NCI-H526 treated with DMSO at 0.1 percent for 48 hours (cell line): ENCODE results near the gene LIN7C.
"Not testable (repeated sequence)": the region's sequence is repeated elsewhere in the genome, so short reads cannot be mapped to it uniquely, and the experiment has no call there.

Source experiments
- DNase-seq: peaks from one replicate; lab custom pipeline; 2025; lab: John Stamatoyannopoulos, UW

The LIN7C gene, protein sequence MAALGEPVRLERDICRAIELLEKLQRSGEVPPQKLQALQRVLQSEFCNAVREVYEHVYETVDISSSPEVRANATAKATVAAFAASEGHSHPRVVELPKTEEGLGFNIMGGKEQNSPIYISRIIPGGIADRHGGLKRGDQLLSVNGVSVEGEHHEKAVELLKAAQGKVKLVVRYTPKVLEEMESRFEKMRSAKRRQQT

DNA sequence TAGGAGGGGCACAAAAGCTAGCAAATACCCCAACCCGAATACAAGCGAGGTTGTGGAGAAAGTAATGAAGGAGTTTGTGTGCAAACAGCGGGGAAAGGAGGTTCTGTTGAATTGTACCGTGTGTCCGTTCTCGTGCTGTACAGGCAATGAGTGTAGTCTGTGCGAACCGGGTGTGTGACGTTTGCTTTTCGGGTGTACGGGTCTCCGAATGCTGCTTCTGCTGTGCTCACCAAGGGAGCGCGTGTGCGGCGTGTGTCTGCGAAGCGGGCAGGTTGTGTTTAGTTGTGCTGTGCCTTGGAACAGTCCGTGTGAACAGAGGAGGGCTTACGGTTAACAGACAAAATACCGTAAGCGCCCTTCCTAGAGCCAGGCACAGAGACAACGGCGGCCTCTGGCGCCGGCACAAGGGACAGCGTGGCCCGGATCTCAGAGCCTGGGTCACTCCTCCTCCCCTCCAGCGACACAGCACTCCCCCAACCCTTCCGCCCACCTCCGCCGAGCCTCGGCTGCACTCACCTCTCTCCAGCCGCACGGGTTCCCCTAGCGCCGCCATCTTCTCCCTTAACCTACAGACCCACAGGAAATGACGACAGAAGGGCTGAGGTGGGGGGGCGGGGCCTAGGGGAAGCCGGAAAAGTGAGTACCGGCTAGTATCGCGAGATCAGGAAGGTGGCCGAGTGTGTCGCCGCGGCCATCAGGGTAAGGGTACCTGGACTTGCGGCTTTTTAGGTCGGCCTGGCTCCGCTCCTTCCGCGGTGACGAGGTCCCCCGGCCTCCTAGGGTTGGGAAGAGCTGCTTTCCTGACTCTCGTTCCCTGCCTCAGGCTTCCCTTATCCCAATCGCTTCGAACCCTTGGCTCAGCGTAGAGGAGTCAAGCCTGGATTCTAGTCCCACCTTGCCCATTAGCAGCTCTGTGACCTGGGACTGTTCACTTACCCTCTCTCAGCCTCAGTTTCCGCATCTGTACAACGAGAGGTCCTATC, at the start of gene LIN7C:
LIN7C (minus strand) TSS at position 570 of the 983 bp plus-strand sequence; CDS start at position 553, 17 bp downstream.
- peak; percentile 95 for DNase-seq

DNA sequence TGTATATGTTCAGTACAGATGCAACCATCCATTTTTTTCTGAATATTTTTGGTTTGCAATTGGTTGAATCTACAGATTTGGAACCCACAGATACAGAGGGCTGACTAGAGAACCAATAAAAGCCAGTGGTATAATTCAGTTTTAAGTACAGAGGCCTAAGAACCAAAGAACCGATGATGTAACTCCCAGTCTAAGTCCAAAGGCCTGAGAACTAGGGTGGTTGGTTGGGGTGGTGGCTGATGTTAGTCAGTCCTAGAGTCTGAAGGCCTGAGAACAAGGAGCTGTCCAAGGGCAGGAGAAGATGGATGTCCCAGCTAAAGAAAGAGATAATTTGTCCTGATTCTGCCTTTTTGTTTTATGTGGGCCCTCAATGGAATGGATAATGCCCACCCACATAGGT, 48.7 kb upstream of the LIN7C start:
- no peak for DNase-seq

DNA sequence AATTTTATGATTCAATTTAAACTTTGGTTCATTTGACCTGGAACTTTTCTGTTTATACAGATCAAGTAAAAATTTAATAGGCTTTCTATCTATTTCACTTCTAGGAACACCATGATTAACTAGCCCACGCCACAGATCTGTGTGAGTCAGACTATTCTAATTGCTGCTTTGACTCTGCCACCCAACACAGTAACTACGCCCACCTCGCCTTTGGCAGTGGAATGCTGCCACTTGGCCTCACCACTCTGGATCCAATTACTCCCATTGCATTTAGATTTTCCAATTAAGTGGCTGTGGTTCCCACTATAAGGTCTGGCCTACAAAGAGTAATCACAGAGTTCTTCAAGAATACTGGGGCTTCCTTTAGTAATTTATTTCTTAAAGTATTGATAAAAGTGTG, 46.6 kb upstream of the LIN7C start:
- DNase-seq: no peak

DNA sequence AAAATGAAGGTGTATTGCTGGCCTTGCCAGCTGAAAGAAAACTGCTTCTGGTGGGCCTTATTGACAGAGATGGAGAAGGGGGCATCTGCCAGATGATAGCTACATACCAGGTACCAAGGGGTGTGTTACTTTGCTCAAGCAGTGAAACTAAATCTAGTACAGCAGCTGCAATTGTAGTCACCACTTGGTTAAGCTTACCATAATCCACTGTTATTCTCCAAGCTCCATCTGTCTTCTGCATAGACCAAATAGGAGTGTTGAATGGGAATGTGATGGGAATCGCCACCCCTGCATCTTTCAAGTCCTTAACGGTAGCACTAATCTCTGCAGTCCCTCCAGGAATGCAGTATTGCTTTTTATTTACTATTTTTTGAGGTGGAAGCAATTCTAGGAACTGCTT, 45.8 kb upstream of the LIN7C start:
- DNase-seq: no peak

DNA sequence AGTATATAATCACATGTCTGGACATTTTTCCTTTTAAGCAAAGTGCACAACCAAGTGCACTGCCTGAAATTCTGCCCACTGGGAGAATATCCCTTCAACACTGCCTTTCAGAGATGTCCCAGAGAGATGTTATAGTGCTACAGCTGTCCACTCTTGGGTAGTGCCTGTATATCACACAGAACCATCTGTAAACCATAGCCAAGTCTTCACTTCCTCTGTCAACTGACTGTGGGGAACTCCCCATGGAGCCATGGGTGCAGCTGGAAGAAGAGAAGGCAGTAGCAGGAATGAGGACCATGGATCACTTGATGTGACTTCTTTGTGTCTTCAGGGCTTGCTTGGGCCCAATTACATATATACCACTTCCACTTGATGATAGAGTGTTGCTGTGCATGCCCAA, 44.6 kb upstream of the LIN7C start:
- DNase-seq: no peak

DNA sequence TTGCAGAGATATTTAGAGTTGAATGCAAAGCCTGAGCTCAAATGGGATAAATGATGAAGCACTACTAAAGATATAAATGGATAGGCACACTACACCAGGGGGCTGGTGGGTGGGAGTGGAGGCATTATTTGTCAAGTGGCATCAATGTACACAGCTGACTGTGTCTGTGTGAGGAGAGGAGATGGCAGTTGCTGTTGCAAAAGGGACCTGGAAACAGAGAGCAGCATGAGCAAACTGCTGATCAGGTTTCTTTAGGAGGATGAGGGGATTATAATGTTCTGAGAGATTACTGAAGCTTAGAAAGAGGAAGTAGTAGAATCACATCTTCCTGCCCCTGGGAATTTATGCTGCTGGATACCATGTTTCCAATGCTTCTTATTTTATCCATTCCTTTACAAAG, 39.4 kb upstream of the LIN7C start:
- no peak for DNase-seq

DNA sequence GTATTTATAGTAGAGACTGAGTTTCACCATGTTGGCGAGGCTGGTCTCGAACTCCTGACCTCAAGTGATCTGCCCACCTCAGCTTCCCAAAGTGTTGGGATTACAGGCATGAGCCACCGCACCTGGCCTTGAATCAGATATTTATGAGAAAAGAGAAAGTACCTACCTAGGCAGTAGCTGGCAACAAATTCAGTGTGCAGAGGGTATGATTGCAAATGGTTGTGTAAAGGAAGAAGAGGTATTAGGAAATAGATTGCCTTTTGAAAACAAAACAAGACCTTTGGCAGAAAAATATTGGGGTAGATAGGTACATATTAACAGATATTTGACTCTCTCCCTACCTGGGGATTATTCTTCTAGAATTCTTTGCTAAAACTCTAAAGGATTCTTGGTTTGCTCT, 38.5 kb upstream of the LIN7C start:
- DNase-seq: no peak

DNA sequence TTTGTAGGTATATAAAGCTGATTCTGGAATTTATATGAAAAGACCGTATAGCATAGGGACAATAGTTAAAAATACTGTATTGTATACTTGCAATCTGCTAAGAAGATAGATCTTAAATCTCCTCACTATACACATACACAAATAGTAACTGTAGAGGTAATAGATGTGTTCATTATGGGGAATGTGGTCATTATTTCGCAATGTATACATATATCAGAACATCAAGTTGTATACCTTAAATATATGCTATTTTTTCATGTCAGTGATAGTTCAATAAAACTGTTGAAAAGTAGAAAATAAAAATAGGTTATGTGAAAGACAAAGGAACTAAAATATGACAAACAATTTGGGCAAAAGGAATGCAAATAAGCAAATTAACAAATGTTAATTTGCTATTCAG, 35.2 kb upstream of the LIN7C start:
- DNase-seq: no peak

DNA sequence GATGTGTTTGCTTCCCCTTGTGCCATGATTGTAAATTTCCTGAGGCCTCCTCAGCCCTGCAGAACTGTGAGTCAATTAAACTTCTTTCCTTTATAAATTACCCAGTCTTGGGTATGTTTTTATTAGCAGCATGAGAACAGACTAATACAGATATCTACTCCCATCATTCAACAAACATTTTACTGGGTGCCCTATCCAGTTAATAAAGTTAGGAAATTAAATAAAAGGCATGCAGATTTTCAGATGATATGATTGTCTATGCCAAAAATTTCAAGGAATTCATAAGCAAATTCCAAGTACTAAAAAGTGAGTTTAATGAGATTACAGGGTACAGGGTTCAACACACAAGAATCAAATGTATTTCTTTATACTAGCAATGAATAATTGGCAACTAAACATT, 33.5 kb upstream of the LIN7C start:
- no peak for DNase-seq

DNA sequence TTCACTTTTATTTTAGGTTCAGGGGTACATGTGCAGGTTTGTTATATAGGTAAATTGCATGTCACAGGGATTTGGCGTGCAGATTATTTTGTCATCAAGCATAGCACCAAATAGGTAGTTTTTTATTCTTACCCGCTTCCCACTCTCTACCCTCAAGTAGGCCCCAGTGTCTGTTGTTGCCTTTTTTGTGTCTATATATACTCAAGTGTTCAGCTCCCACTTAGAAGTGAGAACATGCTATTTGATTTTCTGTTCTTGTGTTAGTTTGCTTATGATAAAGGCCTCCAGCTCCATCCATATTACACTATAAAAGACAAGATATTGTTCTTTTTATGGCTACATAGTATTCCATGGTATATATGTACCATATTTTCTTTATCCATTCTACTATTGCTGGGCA, 28.5 kb upstream of the LIN7C start:
- DNase-seq: no peak

DNA sequence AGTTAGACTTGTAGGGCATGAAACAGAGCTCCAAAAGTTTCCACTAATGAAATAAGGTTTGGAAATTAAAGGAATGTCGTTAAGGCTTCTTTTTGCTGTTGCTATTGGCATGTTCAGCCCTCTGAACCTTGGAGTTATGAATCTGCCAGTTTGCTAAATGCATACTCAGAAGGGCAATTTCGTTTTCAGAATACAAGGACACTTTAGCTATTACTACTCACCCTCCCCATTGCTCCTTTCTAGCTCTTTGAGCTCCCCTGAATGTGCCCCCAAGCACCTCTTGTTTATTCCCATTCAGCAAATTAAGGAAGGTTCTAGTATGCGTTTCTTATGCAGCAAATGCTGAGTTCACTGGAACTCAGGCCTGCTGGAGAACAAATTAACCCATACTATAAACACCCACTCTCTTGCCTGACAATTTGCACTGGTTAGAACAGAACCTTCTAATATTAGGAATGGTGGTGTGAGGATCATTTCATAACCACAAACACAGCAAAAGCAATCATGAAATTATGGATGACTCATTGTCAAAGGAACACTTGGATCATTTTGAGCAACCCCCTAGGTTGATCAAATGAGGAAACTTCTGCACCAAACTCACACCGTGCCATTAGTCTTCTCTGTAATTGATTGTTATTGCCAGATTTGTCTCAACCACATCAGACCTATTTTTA, 26.2 kb upstream of the LIN7C start:
- no peak for DNase-seq

DNA sequence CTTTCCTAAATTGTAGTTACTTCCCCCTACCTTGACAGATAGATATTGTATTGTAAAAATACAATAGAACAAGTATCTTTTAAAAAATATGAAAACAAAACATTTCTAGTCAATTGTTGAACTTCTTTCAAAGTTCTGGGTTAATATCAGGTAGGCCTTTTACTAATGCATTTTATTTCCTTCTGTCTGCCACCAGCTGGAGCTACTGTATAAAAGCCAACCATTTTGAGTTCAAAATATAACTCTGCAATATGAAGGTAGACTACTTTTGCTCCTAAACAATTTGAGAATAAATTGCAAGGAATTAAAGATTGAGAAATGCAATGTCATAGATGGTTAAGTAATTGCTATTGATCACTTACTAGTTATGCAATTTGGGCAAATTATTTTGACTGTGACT, 22.1 kb upstream of the LIN7C start:
- no peak for DNase-seq

DNA sequence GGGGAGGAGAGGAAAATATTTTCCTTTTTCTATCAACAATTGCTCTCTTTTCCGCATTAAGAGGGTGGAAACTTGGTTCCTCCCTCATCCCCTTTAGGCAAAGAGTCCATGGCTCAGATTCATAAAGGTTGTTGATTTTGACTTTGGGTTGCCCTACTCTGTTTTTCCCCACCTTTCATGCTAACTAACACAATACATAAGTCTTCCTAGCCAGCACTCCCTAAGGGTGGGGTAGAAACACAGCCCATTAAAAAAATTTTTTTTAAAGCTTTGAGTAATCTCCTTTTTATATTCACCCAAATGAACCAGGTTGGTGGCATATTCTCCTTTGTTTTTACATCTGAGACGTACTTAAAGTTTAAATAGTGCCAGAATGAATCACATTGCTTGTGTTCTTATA, 20.0 kb upstream of the LIN7C start:
- no peak for DNase-seq

DNA sequence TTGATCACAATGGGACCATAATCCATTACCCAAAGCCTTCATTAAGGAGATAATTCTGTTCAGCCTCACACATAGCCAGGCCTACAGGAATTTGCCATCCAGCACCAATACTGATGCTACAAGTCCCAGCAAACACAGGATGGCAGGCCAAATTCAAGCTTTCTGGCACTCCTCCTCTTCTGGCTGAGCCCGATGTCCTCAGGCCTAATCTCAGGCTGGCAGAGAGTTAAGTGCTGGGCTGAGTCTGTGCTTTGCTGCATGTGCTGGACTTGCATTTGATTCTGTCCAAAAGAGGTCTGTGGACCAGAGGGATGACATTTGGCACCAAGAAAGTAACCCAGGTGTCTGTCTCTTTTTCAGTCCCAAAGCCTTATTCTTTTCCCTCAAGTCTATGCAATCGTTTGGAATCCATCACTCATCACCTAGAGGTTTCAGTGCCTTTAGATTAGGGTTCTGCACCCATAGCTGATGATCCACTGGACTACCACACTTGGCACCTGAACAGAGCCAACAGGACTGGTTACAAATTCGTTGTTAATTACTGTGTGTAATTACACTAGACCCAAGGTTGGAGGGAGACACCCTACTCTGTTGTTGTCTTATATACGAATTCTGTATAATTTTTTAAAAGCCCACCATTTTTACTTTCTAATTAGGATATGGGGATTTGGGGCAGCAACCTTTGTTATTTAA, 19.4 kb upstream of the LIN7C start:
- DNase-seq: no peak

DNA sequence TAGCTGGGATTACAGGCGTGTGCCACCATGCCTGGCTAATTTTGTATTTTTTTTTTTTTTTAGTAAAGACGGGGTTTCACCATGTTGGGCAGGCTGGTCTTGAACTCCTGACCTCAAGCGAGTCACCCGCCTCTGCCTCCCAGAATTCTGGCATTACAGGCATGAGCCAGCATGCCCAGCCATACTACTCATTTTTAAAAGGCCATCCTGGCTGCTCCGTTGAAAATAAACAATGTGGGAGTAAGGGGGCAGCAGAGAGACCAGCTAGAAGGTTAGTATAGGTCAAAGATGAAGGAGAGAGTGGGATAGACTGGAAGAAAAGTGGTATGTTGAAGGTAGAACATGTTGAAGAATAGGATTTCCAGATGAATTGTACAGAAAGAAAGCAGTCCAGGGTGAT, 17.6 kb upstream of the LIN7C start:
- no peak for DNase-seq

DNA sequence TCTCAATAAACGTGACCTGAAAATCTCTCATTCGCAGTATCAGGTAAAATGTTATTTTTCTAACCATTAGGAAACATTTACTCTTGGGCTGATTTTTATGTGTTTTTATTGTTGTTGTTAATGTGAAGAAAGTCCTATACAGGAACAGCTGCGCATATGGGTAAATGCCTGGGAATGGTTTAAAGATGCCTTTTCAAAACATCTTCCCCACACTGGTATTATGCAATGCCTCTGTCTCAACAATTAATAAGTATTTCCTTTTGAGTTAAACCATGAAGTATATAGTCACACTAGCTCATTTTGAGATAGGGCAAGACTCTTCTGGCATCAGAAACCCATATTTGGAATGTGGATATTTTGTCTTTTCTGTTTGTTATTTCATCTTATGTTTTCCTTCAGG, 13.7 kb upstream of the LIN7C start:
- no peak for DNase-seq

DNA sequence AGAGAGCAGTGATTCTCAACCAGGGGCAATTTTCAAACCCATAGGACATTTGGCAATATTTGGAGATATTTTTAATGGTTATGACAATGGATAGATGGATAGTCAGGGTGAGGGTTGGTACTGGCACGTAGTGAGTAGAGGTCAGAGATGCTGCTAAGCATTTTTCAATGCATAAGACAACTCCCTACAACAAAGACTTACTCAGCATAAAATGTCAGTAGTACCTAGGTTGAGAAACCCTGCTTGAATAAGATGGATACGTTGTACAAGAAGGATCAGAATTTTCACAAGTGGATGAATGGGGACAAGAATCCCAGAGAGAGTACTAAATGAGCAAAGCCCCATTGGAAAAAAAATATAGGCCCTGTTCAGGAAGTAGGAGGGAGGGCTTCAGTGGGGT, 11.9 kb upstream of the LIN7C start:
- DNase-seq: no peak

DNA sequence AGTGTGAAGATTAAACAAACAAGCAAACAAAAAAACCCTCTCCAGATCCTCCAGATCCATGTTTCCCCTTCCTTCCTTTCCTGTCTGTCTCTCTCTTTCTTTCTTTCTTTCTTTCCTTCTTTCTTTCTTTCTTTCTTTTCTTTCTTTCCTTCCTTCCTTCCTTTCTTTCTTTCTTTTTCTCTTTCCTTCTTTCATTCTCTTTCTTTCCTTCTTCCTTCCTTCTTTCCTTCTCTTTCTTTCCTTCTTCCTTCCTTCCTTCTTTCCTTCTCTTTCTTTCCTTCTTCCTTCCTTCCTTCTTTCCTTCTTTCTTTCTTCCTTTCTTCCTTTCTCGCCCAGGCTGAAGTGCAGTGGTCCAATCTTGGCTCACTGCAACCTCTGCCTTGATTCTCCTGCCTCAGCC, 10.9 kb upstream of the LIN7C start:
- not testable (repeated sequence) for DNase-seq

DNA sequence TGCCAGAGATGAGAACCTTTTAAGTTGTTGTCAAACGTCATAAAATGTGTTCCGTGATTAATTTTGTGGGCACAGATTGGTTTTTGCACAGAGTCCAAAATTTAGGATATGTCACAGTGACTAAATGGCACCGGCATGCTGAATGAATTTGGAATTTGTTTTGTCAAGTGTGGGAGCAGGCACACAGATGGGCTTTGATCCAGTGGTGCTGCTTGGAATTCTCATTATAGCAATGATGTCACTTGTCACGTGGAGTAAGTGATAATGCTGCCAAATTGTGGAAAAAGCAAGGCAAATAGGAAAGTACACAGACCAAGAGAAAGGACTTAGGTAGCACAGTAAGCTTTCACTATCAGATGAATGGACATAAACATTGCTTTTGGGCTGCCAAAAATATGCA, 8.0 kb upstream of the LIN7C start:
- DNase-seq: no peak

DNA sequence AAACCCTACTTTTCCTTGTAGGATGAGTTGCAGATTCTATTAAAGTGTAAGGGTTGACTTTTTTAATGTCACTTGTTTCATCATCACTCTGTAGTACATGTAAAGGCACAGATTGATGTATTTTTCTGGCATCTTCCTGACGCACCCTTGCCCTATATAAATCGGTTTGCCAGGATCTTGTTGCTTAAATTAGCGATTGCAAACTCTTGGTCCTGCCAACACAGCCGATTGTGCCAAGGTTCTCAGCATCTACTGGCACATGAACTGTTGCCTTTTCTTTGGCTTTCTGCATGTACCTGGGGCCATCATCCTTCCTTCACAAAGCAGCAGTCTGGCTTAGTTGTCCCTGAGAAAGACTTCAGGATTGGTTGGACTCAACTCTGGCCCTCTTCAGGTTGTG, 7.5 kb upstream of the LIN7C start:
- no peak for DNase-seq

DNA sequence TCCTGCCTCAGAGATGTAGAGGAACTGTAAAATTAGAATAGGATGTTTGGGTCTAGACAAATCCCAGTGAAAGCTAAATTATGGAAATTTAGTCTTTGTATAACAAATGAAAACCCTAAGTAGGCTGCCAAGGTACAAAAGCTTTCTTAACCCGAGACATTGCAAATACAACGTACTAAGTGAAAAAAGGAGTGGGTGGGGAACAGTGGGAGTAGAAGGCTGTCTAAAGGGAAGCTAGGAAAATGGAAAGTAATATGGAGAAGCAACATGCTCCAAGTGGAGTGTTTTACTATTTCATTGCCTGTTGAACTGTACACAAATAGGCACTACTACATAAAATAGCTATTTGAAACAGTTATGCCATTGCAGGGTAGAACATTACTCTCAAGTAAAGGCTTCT, 6.8 kb upstream of the LIN7C start:
- DNase-seq: no peak

DNA sequence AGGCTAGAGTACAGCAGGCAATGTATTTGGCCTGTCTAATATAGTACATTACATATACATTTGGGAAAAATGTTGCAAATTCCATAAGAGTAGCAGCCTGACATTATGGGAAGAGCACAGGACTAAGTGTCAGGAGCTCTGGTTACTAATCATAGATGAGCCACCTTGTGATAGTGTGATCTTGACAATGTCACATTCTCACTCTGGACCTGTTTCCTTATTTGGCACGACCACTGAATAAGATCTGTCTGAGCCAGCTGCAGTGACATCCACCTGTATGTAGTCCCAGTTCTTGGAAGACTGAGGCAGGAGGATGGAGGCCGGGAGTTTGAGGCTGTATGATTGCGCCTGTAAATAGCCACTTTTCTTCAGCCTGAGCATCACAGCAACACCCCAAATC, 5.7 kb upstream of the LIN7C start:
- no peak for DNase-seq
